ENCODE results near the gene RGS6. TPM values are rescaled to one million over a fixed set of nuclear protein-coding genes. Genes with fewer than 3 reads are reported as not detected.

Gene RGS6
- total and polyA plus RNA-seq, 2 of the 4 experiments (the other 2 are of a cell fraction) = not detected

DNA sequence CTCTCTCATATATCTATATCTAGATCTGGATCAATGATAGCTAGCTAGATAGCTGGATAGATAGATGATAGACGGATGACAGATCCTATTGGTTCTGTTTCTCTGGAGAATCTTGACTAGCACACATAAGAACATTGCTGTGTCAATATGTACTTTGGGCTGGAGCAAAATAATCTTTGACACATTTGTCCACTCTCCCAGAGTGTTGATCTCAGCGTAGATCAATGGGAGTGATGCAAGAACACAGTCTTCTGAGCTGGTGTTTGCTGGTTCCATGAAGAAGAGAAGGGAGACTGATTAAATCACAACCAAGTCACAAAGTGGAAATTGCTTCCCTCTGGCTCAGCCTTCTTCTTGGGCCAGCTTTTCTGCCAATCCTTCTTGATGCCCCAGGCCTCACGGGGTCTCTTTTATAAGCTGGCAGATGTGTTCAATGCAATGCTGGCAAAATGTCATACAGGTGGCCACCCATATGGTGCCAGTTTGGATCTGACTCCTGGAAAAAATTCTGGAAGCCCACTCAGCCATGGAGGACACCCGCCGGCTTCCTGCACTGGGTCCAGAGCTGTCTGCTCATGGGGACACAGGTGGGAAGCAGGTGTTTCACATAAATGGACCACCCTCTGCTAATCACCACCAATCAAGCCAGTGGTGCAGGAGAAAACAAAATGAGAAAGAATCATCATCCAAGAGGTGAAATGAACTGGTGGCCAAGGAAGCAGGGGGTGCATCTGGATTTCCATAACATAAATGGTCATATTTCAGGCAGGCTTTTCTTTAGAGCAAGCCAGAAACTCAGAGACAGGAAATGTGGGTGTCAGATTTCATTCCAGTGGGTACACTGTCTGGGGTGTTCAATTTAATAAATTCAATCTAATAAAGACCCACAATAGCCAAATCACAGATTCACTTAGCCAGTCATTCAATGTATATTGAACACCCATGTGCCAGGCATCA, 651.4 kb downstream of the RGS6 start:
- Histone ChIP-seq H3K79me1 (ENCODE audit: low read depth in 1 of 2, low read length in 2 of 2) (no peaks in the 10 kb centered on the region), H2AFZ (replicated peaks; ENCODE audit: low read length, poor library complexity) (no peak overlapping the region), H3K9me1 (ENCODE audit: insufficient read depth, low read length) (no peaks in the 10 kb centered on the region), H3K4me3 (ENCODE audit: insufficient read depth, low read depth, low read length) (no peak overlapping the region), H4K8ac (ENCODE audit: low read depth in 2 of 2, low read length in 2 of 2) (no peak overlapping the region), H3K9ac (ENCODE audit: low read depth, low read length) (no peak overlapping the region), H3K23ac (ENCODE audit: low read depth, low read length) (no peak overlapping the region), H3K4me2 (ENCODE audit: low read depth, low read length) (no peak overlapping the region), H2AK5ac (ENCODE audit: low read depth, low read length) (no peak overlapping the region), H3K18ac (ENCODE audit: low read depth, low read length) (no peak overlapping the region), H3K27me3 (ENCODE audit: control insufficient read depth, insufficient read depth, low read length) (0 out of 2 replicates have a peak, but pooled peaks cover 2% of the 10 kb centered on the region), H2BK20ac (ENCODE audit: low read depth, low read length) (no peak overlapping the region), H2BK120ac (ENCODE audit: low read depth, low read length) (no peak overlapping the region), H2AK9ac (replicated peaks; ENCODE audit: low read depth, low read length, poor library complexity) (no peak overlapping the region), H3K4me1 (ENCODE audit: control insufficient read depth, insufficient read depth, low read length) (no peaks in the 10 kb centered on the region), H4K5ac (ENCODE audit: low read depth, low read length) (no peak overlapping the region), H3K14ac (replicated peaks; ENCODE audit: low read depth, low read length) (no peak overlapping the region), H3K56ac (ENCODE audit: extremely low read depth, insufficient read depth, low read length) (no peak overlapping the region), H4K91ac (ENCODE audit: insufficient read depth, low read depth, low read length) (no peak overlapping the region), H2BK5ac (ENCODE audit: low read depth, low read length, poor library complexity, severe bottlenecking) (no peak overlapping the region), H2BK15ac (ENCODE audit: low read depth, low read length) (no peak overlapping the region), H3K27ac (ENCODE audit: insufficient read depth, low read length) (no peak overlapping the region), H3K4ac (ENCODE audit: low read depth, low read length) (no peak overlapping the region), H3K9me3 (ENCODE audit: control insufficient read depth, insufficient read depth, low read length) (0 out of 2 replicates have a peak, but pooled peaks cover 2% of the 10 kb centered on the region), H3K36me3 (ENCODE audit: control insufficient read depth, insufficient read depth, low read length) (no peaks in the 10 kb centered on the region), H4K20me1 (ENCODE audit: insufficient read depth, low read length) (no peaks in the 10 kb centered on the region)
- no peak for ATAC-seq (ENCODE audit: low read depth)
- peak; percentile 29 for DNase-seq
- 100% methylated on average over 1 of the region's 5 CpGs; no CpG with 5 or more reads in 1 of the 2 experiments for whole genome bisulfite sequencing, 2 experiments (ENCODE audit: extremely low coverage in 2 of 2, insufficient read length in 1 of 2)
- in situ Hi-C loops (cut with MboI; ENCODE audit: low sequenced_read_pairs) = no loop called here
- TF ChIP-seq CHD1 (IDR thresholded peaks at IDR 0.05; ENCODE audit: low read depth, low read length) (no peak), MXI1 (IDR thresholded peaks at IDR 0.05; ENCODE audit: borderline replicate concordance, low read depth, low read length) (no peak)
- TF ChIP-seq, protein P1, sequence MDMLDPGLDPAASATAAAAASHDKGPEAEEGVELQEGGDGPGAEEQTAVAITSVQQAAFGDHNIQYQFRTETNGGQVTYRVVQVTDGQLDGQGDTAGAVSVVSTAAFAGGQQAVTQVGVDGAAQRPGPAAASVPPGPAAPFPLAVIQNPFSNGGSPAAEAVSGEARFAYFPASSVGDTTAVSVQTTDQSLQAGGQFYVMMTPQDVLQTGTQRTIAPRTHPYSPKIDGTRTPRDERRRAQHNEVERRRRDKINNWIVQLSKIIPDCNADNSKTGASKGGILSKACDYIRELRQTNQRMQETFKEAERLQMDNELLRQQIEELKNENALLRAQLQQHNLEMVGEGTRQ (IDR thresholded peaks at IDR 0.05; ENCODE audit: low read depth, low read length) = no peak
- CTCF ChIA-PET = interaction anchor here (0.7 kb wide), 1 partner anchor 62 kb away, joined by 3 read pairs; no protein-coding TSS in a partner anchor
- intact Hi-C loops (cut with micrococcal nuclease) = no loop called here
- dilution Hi-C loops (cut with HindIII; ENCODE audit: low sequenced_read_pairs, unreplicated experiment) = no loop called here
- no TSS peak for BruUV-seq (replicated peaks)
- POLR2A ChIA-PET (ENCODE audit: unreplicated experiment) = no interaction called here
